DOHH2 (cell line): ENCODE measurements around the gene GPD1.

Source experiments
- H3F3A ChIP-seq: fragments of 200-600 bp; sonication (generic), shearing (Covaris generic); 2 replicates; pipeline ENCODE4 v1.6.0; 2016; ENCODE audit warnings: antibody characterized with exemption, mild to moderate bottlenecking; ENCODE audit not compliant: control insufficient read depth, insufficient read depth
- H3K27ac ChIP-seq: fragments of 200-600 bp; sonication (generic); 2 replicates; pipeline ENCODE4 v1.5.1; 2014; ENCODE audit warnings: low read depth, mild to moderate bottlenecking, low read length, moderate library complexity
- H3K27me3 ChIP-seq: fragments of 200-600 bp; sonication (generic); 2 replicates; pipeline ENCODE4 v1.6.1; 2014; ENCODE audit warnings: mild to moderate bottlenecking, low read length, mixed read lengths; ENCODE audit not compliant: control insufficient read depth
- H3K36me3 ChIP-seq: fragments of 200-600 bp; sonication (generic); 2 replicates; pipeline ENCODE4 v1.6.1; 2014; ENCODE audit warnings: mild to moderate bottlenecking, low read length, moderate library complexity, mixed read lengths; ENCODE audit not compliant: control insufficient read depth
- H3K4me1 ChIP-seq: fragments of 200-600 bp; sonication (generic); 2 replicates; pipeline ENCODE4 v1.6.1; 2014; ENCODE audit warnings: mild to moderate bottlenecking, low read length, mixed read lengths; ENCODE audit not compliant: control insufficient read depth
- H3K4me2 ChIP-seq: fragments of 200-600 bp; sonication (generic); 2 replicates; pipeline ENCODE4 v1.6.0; 2014; ENCODE audit warnings: mild to moderate bottlenecking, low read length, moderate library complexity
- H3K4me3 ChIP-seq: fragments of 200-600 bp; sonication (generic); 2 replicates; pipeline ENCODE4 v1.5.1; 2014; ENCODE audit warnings: mild to moderate bottlenecking, low read length, mixed read lengths
- H3K79me2 ChIP-seq: fragments of 200-600 bp; sonication (generic); 2 replicates; pipeline ENCODE4 v1.6.1; 2014; ENCODE audit warnings: mild to moderate bottlenecking, low read length, mixed read lengths; ENCODE audit not compliant: control insufficient read depth
- H3K9me2 ChIP-seq: fragments of 200-600 bp; sonication (generic); replicated peaks from 2 replicates; pipeline ENCODE4 v1.6.1; 2014; ENCODE audit warnings: mild to moderate bottlenecking, low read length, mixed read lengths; ENCODE audit not compliant: control insufficient read depth
- H3K9me3 ChIP-seq: fragments of 200-600 bp; sonication (generic); 2 replicates; pipeline ENCODE4 v1.6.1; 2014; ENCODE audit warnings: antibody characterized with exemption, low read length, mixed read lengths; ENCODE audit not compliant: control insufficient read depth, insufficient read depth
- H4K20me1 ChIP-seq: fragments of 200-600 bp; sonication (generic); 2 replicates; pipeline ENCODE4 v1.6.0; 2014; ENCODE audit warnings: low read depth, mild to moderate bottlenecking, antibody characterized with exemption, low read length, moderate library complexity; ENCODE audit not compliant: control insufficient read depth, insufficient read depth
- CTCF ChIP-seq: fragments of 200-600 bp; sonication (generic); IDR thresholded peaks from one replicate; pipeline ENCODE4 v1.5.1; 2014; ENCODE audit warnings: antibody characterized with exemption, mild to moderate bottlenecking, low read depth, low read length; ENCODE audit not compliant: poor library complexity, severe bottlenecking
- EZH2phosphoT487 ChIP-seq: fragments of 200-600 bp; sonication (generic); IDR thresholded peaks from 2 replicates; pipeline ENCODE4 v1.6.1; 2017; ENCODE audit warnings: borderline replicate concordance, mild to moderate bottlenecking, antibody characterized with exemption, low read length, moderate library complexity, mixed read lengths

GPD1 gene

GRCh38 chr12:50110127-50110761 lies 6.4 kb downstream of the GPD1 start:
- Histone ChIP-seq H3K36me3 (no peaks in the 10 kb centered on the region; the same call in 1 of the 2 replicates), H3K27ac (peak overlapping the region; percentile 63), H4K20me1 (no peaks in the 10 kb centered on the region), H3K4me2 (peak overlapping the region; percentile 97), H3K79me2 (peaks cover 31% of the 10 kb centered on the region), H3K9me2 (no peaks in the 10 kb centered on the region), H3K27me3 (no peaks in the 10 kb centered on the region), H3F3A (peaks cover 6% of the 10 kb centered on the region; the same call in 1 of the 2 replicates), H3K4me1 (peaks cover 31% of the 10 kb centered on the region), H3K4me3 (peak overlapping the region; percentile 73), H3K9me3 (no peaks in the 10 kb centered on the region)
- TF ChIP-seq EZH2phosphoT487, result no peak
- no peak for TF ChIP-seq CTCF

- Histone ChIP-seq H3K36me3 (peaks cover 4% of the 10 kb centered on the region), H4K20me1 (no peaks in the 10 kb centered on the region), H3K4me2 (peak overlapping the region; percentile 97), H3K27me3 (no peaks in the 10 kb centered on the region), H3F3A (peaks cover 6% of the 10 kb centered on the region; the same call in 1 of the 2 replicates), H3K79me2 (peaks cover 37% of the 10 kb centered on the region), H3K4me3 (peak overlapping the region; percentile 73), H3K27ac (peak overlapping the region; percentile 63), H3K9me2 (no peaks in the 10 kb centered on the region), H3K4me1 (peaks cover 31% of the 10 kb centered on the region), H3K9me3 (no peaks in the 10 kb centered on the region)
- TF ChIP-seq CTCF (no peak), EZH2phosphoT487 (no peak)
Measured at GRCh38 chr12:50110762-50111351, 7.0 kb downstream of the GPD1 start.

- peak; percentile 100 for TF ChIP-seq CTCF
- TF ChIP-seq EZH2phosphoT487, result no peak
- Histone ChIP-seq H3K9me2 (no peaks in the 10 kb centered on the region), H3K79me2 (peaks cover 42% of the 10 kb centered on the region), H4K20me1 (no peaks in the 10 kb centered on the region), H3K4me2 (peak overlapping the region; percentile 97), H3K27ac (peak overlapping the region; percentile 63), H3K27me3 (no peaks in the 10 kb centered on the region), H3K36me3 (peaks cover 9% of the 10 kb centered on the region), H3K4me1 (peaks cover 31% of the 10 kb centered on the region), H3F3A (peaks cover 6% of the 10 kb centered on the region; the same call in 1 of the 2 replicates), H3K9me3 (no peaks in the 10 kb centered on the region), H3K4me3 (peak overlapping the region; percentile 73)
Measured at GRCh38 chr12:50111395-50111692, 7.5 kb downstream of the GPD1 start.
